Neural cell (in vitro differentiated cells): ENCODE measurements around the gene NT5E. TPM values are rescaled to one million over a fixed set of nuclear protein-coding genes. Genes with fewer than 3 reads are reported as not detected.

Source experiments
- H2AFZ ChIP-seq: fragments of 200-600, 300-800 bp; sonication (generic), shearing (Covaris generic); 2 replicates; pipeline ENCODE4 v1.6.0; 2014; ENCODE audit warnings: low read depth, mild to moderate bottlenecking, antibody characterized with exemption, low read length, moderate library complexity
- H3F3A ChIP-seq: fragments of 200-600 bp; shearing (Covaris generic); 2 replicates; pipeline ENCODE4 v1.6.1; 2016; ENCODE audit warnings: mild to moderate bottlenecking, moderate library complexity, mixed read lengths, antibody characterized with exemption, low read length; ENCODE audit not compliant: insufficient read depth, poor library complexity, severe bottlenecking
- H3K27ac ChIP-seq: fragments of 200-600, 300-800 bp; sonication (generic), shearing (Covaris generic); 2 replicates; pipeline ENCODE4 v1.5.1; 2014; ENCODE audit warnings: mild to moderate bottlenecking, low read length, moderate library complexity
- H3K27me3 ChIP-seq: fragments of 300-800, 200-600 bp; sonication (generic), shearing (Covaris generic); 2 replicates; pipeline ENCODE4 v1.6.0; 2014; ENCODE audit warnings: mild to moderate bottlenecking, low read depth, low read length, moderate library complexity; ENCODE audit not compliant: insufficient read depth
- H3K36me3 ChIP-seq: fragments of 300-800, 200-600 bp; sonication (generic), shearing (Covaris generic); 2 replicates; pipeline ENCODE4 v1.5.1; 2014; ENCODE audit warnings: mild to moderate bottlenecking, antibody characterized with exemption, low read length, moderate library complexity; ENCODE audit not compliant: insufficient read depth
- H3K4me2 ChIP-seq: fragments of 300-800, 200-600 bp; sonication (generic), shearing (Covaris generic); 2 replicates; pipeline ENCODE4 v1.6.0; 2014; ENCODE audit warnings: mild to moderate bottlenecking, low read length
- H3K4me3 ChIP-seq: fragments of 300-800, 200-600 bp; sonication (generic), shearing (Covaris generic); 2 replicates; pipeline ENCODE4 v1.5.1; 2014; ENCODE audit warnings: mild to moderate bottlenecking, low read length, moderate library complexity
- H3K79me2 ChIP-seq: fragments of 200-600 bp; shearing (Covaris generic); replicated peaks from 2 replicates; pipeline ENCODE4 v1.6.0; 2014; ENCODE audit warnings: mild to moderate bottlenecking, low read length, moderate library complexity; ENCODE audit not compliant: insufficient read depth
- H3K9ac ChIP-seq: fragments of 300-800, 200-600 bp; sonication (generic), shearing (Covaris generic); 2 replicates; pipeline ENCODE4 v1.6.1; 2016; ENCODE audit warnings: mild to moderate bottlenecking, low read length, mixed read lengths
- H3K9me2 ChIP-seq: fragments of 200-600 bp; shearing (Covaris generic); 2 replicates; pipeline ENCODE4 v1.6.1; 2016; ENCODE audit warnings: mild to moderate bottlenecking, low read length, mixed read lengths; ENCODE audit not compliant: insufficient read depth
- H3K9me3 ChIP-seq: fragments of 200-600, 300-800 bp; sonication (generic), shearing (Covaris generic); 2 replicates; pipeline ENCODE4 v1.6.1; 2016; ENCODE audit warnings: mild to moderate bottlenecking, mixed run types, low read length, moderate library complexity, mixed read lengths
- H4K20me1 ChIP-seq: fragments of 200-600 bp; shearing (Covaris generic); 2 replicates; pipeline ENCODE4 v1.6.1; 2016; ENCODE audit warnings: mild to moderate bottlenecking, mixed run types; ENCODE audit not compliant: insufficient read depth
- EP300 ChIP-seq: fragments of 450-650 bp; conservative IDR thresholded peaks from 2 replicates; pipeline ENCODE4 v1.6.1; 2014; ENCODE audit warnings: antibody characterized with exemption, mild to moderate bottlenecking, moderate library complexity; ENCODE audit not compliant: poor library complexity, severe bottlenecking
- EZH2 ChIP-seq: fragments of 200-600, 300-800 bp; shearing (Covaris generic), sonication (generic); IDR thresholded peaks from 2 replicates; pipeline ENCODE4 v1.6.1; 2014; ENCODE audit warnings: antibody characterized with exemption, low read length, borderline replicate concordance, mild to moderate bottlenecking; ENCODE audit not compliant: insufficient read depth, poor library complexity, severe bottlenecking
- MXI1 ChIP-seq: fragments of 450-650 bp; conservative IDR thresholded peaks from 2 replicates; pipeline ENCODE4 v1.6.1; 2014; ENCODE audit warnings: antibody characterized with exemption, mild to moderate bottlenecking; ENCODE audit not compliant: poor library complexity, severe bottlenecking
- POLR2AphosphoS5 ChIP-seq: IDR thresholded peaks from 2 replicates; pipeline ENCODE4 v1.6.1; 2012
- RAD21 ChIP-seq: fragments of 450-650 bp; conservative IDR thresholded peaks from 2 replicates; pipeline ENCODE4 v1.6.1; 2014; ENCODE audit warnings: antibody characterized with exemption, mild to moderate bottlenecking, moderate library complexity
- SMC3 ChIP-seq: fragments of 450-650 bp; conservative IDR thresholded peaks from 2 replicates; pipeline ENCODE4 v1.6.1; 2014; ENCODE audit warnings: antibody characterized with exemption, mild to moderate bottlenecking, moderate library complexity; ENCODE audit not compliant: poor library complexity
- TAF1 ChIP-seq: IDR thresholded peaks from 2 replicates; pipeline ENCODE4 v1.6.1; 2012; ENCODE audit warnings: low read depth
- polyA plus RNA-seq: library from polyadenylated mRNA; depleted of rRNA; stranded (reverse); fragments of >200 nt; gene quantifications from 2 replicates; pipeline ENCODE4 v1.2.3, GENCODE V29; 2014
- TF ChIP-seq, protein P1 (sequence below): IDR thresholded peaks from 2 replicates; pipeline ENCODE4 v1.6.1; 2012; ENCODE audit warnings: borderline replicate concordance
- TF ChIP-seq, protein P2 (sequence below): fragments of 450-650 bp; IDR thresholded peaks from 2 replicates; pipeline ENCODE4 v1.5.1; 2014; ENCODE audit warnings: antibody characterized with exemption, mild to moderate bottlenecking, moderate library complexity; ENCODE audit not compliant: poor library complexity, severe bottlenecking

NT5E gene
- polyA plus RNA-seq, 1 donor from 2014 or later, result not detected

DNA sequence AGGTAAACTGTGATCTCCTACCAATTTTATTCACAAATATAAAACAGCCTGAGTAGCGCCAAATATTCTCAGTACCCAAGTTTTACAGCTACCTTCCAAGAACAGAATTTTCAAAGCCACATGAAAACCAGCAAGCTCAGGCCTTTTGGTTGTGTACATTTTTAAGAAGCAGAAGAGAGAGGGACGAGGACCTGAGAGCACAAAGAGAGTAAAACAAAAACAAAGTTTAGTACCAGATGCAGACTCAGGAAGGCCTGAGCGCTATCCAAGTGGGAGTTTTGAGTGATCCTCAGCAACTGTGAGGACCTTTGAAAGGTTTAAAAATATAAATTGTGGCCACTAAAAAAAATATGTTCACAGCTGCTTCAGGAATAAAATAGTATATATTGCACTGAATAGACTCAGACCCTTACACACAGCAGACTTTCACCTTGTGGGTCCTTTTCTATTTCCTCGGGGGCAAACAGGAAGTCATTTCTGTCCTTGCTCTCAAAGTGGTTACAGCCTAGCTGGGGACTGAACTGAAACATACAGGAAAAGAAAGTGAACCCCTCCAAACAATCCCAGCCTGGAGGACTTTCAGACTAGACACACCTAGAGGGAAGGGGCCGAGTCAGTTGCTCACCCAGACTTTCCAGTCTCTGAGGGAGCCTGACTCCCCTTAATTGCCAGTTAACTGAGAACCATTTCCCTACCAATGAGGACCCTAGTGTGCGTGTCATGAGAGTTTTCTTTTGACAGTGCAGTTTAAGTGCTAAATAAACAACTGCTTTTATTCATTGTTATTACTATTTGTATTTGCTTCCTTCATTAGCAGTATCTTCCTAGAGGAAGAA, 48.5 kb upstream of the NT5E start:
- no peaks in the 10 kb centered on the region for H4K20me1 ChIP-seq
- H3K79me2 ChIP-seq, result no peaks in the 10 kb centered on the region
- no peaks in the 10 kb centered on the region for H3F3A ChIP-seq
- no peak overlapping the region for H3K4me2 ChIP-seq
- no peaks in the 10 kb centered on the region for H3K9me2 ChIP-seq
- no peak overlapping the region for H3K9ac ChIP-seq
- H2AFZ ChIP-seq, result no peak overlapping the region
- TF ChIP-seq EZH2, result no peak
- TF ChIP-seq, protein P1, sequence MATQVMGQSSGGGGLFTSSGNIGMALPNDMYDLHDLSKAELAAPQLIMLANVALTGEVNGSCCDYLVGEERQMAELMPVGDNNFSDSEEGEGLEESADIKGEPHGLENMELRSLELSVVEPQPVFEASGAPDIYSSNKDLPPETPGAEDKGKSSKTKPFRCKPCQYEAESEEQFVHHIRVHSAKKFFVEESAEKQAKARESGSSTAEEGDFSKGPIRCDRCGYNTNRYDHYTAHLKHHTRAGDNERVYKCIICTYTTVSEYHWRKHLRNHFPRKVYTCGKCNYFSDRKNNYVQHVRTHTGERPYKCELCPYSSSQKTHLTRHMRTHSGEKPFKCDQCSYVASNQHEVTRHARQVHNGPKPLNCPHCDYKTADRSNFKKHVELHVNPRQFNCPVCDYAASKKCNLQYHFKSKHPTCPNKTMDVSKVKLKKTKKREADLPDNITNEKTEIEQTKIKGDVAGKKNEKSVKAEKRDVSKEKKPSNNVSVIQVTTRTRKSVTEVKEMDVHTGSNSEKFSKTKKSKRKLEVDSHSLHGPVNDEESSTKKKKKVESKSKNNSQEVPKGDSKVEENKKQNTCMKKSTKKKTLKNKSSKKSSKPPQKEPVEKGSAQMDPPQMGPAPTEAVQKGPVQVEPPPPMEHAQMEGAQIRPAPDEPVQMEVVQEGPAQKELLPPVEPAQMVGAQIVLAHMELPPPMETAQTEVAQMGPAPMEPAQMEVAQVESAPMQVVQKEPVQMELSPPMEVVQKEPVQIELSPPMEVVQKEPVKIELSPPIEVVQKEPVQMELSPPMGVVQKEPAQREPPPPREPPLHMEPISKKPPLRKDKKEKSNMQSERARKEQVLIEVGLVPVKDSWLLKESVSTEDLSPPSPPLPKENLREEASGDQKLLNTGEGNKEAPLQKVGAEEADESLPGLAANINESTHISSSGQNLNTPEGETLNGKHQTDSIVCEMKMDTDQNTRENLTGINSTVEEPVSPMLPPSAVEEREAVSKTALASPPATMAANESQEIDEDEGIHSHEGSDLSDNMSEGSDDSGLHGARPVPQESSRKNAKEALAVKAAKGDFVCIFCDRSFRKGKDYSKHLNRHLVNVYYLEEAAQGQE, result no peak
- no peak for TF ChIP-seq SMC3
- no peak for TF ChIP-seq POLR2AphosphoS5
- no peak for TF ChIP-seq MXI1
- TF ChIP-seq, protein P2, sequence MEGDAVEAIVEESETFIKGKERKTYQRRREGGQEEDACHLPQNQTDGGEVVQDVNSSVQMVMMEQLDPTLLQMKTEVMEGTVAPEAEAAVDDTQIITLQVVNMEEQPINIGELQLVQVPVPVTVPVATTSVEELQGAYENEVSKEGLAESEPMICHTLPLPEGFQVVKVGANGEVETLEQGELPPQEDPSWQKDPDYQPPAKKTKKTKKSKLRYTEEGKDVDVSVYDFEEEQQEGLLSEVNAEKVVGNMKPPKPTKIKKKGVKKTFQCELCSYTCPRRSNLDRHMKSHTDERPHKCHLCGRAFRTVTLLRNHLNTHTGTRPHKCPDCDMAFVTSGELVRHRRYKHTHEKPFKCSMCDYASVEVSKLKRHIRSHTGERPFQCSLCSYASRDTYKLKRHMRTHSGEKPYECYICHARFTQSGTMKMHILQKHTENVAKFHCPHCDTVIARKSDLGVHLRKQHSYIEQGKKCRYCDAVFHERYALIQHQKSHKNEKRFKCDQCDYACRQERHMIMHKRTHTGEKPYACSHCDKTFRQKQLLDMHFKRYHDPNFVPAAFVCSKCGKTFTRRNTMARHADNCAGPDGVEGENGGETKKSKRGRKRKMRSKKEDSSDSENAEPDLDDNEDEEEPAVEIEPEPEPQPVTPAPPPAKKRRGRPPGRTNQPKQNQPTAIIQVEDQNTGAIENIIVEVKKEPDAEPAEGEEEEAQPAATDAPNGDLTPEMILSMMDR, result no peak
- no peak for TF ChIP-seq RAD21
- TF ChIP-seq EP300, result no peak
- no peak for TF ChIP-seq TAF1
- no peaks in the 10 kb centered on the region for H3K36me3 ChIP-seq
- H3K27ac ChIP-seq, result no peak overlapping the region
- H3K4me3 ChIP-seq, result no peak overlapping the region
- no peaks in the 10 kb centered on the region for H3K9me3 ChIP-seq
- H3K27me3 ChIP-seq, result no peaks in the 10 kb centered on the region

- H3K27me3 ChIP-seq, result no peaks in the 10 kb centered on the region
- H4K20me1 ChIP-seq, result no peaks in the 10 kb centered on the region
- no peak overlapping the region for H3K4me2 ChIP-seq
- no peak overlapping the region for H3K4me3 ChIP-seq
- H2AFZ ChIP-seq, result no peak overlapping the region
- H3K9me2 ChIP-seq, result no peaks in the 10 kb centered on the region
- H3K9ac ChIP-seq, result no peak overlapping the region
- no peaks in the 10 kb centered on the region for H3K9me3 ChIP-seq
- H3F3A ChIP-seq, result no peaks in the 10 kb centered on the region
- H3K79me2 ChIP-seq, result no peaks in the 10 kb centered on the region
- H3K36me3 ChIP-seq, result no peaks in the 10 kb centered on the region
- TF ChIP-seq, protein P1, result no peak
- no peak for TF ChIP-seq MXI1
- TF ChIP-seq SMC3, result no peak
- TF ChIP-seq, protein P2, result no peak
- TF ChIP-seq POLR2AphosphoS5, result no peak
- no peak for TF ChIP-seq EP300
- no peak for TF ChIP-seq RAD21
- TF ChIP-seq EZH2, result no peak
- no peak for TF ChIP-seq TAF1
- H3K27ac ChIP-seq, result no peak overlapping the region
Measured at GRCh38 chr6:85402071-85402470, 47.8 kb upstream of the NT5E start.
